NCI-H82 (cell line): Measurements from ENCODE around the gene ABCG1.
"Not testable (repeated sequence)": the region's sequence is repeated elsewhere in the genome, so short reads cannot be mapped to it uniquely, and the experiment has no call there.

Experiments used
- DNase-seq: peaks from one replicate; lab custom pipeline; 2025; lab: John Stamatoyannopoulos, UW

Gene ABCG1

GRCh38 chr21:42218836-42219605, at the start of gene ABCG1:
ABCG1 (plus strand) TSS chr21:42219140; CDS start chr21:42219263, 123 bp downstream.
- DNase-seq: peak; percentile 64

DNA sequence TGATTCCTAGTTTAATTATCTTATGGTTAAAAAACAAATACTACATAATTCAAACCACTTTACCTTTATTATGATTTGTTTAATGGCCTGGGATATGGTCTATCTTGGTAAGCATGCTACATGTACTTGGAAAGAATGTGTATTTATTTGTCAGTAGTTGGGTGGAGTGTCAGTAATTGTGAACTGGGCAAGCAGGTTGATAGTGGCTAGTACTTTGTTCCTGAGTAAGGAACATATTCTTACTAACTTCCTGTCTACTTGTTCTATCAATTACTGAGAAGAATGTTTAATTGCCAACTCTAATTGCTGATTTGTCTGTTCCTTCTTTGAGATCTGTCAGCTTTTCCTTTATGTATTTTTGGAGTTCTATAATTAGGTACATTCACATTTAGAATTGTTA, 49.2 kb upstream of the ABCG1 start:
- no peak for DNase-seq

GRCh38 chr21:42171091-42172053, 47.6 kb upstream of the ABCG1 start:
- no peak for DNase-seq

GRCh38 chr21:42172596-42173483, 46.1 kb upstream of the ABCG1 start:
- no peak for DNase-seq

DNA sequence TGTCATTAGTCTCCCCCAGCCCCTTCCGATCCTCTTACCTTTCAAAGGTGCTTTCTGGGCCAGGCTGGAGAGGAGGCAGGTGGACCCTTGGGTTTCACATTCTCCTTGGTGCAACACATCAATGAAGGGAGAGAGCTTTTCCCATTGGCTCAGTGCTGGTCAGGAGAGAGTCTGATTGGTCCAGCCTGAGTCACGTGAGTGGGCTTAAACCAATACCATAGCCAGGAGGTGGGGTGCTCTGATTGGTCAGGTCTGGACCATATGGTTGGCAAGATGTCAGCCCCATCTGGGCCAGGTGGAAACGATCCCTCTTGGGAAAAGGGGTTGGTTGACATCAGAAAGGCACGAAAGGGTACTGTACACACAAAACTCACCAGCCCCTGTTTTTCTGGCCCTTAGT, 44.8 kb upstream of the ABCG1 start:
- peak; percentile 31 for DNase-seq

DNA sequence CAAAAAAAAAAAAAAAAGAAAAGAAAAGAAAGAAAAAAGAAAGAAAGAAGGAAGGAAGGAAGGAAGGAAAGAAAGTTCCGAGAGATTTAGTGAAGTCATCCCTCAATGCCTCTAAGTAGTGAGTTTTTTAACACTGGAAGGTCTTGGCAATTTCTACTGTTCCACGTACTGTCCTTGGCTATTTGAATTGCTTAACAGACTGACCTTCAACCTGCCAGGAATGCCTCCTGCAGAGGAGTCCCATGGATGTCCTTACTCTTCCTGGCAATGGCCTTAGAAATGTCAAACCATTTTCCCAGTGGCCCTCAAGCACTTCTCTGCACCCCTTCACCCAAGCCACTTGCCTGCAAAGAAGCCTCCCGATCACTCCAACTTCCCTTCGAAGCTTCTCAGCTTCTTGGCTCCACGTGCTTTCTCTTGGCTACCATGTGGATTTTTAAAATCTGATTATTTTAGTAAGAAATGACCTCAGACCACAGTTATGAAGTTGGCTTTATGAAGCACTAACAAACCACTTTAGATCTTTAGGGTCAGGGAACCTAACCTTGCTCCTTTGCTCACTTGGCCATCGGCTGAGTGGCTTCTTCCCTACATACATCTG, 43.7 kb upstream of the ABCG1 start:
- no peak for DNase-seq

DNA sequence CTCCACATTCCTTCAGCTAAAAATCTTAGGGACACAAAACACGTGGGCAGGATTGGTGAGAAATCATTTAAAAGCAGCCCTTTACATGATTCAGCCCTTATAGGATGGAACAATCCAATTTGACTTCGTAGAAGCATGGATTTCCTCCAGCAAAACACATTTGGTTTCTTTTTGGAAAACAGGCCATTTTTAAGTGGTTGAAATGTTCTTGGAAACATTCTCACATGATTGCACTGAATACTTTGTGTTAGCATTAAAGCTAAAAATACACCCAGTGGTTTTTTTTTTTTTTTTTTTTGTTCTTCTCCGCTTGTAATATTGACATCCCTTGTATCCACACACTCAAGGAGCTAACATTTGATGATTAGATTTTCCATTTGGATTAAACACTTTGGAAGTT, 42.1 kb upstream of the ABCG1 start:
- DNase-seq: no peak

DNA sequence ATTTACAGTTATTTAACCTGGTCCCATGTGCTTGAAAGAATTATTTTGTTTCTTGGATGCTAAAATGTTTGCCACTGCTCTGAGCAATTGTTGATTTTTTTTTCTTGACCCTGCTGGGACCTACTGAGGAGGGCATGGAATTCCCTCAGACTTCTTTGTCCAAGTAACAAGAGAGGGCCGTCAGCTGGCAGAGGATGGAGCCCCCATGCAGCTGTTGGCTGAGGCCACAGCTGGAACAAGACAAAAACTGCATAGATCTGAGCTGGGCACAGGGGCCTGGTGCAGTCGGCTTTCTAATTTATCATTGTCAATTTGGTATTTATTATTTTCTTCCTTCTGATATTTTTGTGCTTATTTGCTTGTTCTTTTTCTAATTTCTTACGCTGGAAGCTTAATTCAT, 39.6 kb upstream of the ABCG1 start:
- DNase-seq: no peak

DNA sequence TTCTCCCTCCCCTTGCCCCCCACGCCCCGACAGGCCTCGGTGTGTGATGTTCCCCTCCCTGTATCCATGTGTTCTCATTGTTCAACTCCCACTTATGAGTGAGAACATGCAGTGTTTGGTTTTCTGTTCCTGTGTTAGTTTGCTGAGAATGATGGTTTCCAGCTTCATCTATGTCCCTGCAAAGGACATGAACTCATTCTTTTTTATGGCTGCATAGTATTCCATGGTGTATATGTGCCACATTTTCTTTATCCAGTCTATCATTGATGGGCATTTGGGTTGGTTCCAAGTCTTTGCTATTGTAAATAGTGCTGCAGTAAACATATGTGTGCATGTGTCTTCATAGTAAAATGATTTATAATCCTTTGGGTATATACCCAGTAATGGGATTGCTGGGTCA, 38.9 kb upstream of the ABCG1 start:
- DNase-seq: not testable (repeated sequence)

GRCh38 chr21:42182713-42183371, 36.1 kb upstream of the ABCG1 start:
- no peak for DNase-seq

DNA sequence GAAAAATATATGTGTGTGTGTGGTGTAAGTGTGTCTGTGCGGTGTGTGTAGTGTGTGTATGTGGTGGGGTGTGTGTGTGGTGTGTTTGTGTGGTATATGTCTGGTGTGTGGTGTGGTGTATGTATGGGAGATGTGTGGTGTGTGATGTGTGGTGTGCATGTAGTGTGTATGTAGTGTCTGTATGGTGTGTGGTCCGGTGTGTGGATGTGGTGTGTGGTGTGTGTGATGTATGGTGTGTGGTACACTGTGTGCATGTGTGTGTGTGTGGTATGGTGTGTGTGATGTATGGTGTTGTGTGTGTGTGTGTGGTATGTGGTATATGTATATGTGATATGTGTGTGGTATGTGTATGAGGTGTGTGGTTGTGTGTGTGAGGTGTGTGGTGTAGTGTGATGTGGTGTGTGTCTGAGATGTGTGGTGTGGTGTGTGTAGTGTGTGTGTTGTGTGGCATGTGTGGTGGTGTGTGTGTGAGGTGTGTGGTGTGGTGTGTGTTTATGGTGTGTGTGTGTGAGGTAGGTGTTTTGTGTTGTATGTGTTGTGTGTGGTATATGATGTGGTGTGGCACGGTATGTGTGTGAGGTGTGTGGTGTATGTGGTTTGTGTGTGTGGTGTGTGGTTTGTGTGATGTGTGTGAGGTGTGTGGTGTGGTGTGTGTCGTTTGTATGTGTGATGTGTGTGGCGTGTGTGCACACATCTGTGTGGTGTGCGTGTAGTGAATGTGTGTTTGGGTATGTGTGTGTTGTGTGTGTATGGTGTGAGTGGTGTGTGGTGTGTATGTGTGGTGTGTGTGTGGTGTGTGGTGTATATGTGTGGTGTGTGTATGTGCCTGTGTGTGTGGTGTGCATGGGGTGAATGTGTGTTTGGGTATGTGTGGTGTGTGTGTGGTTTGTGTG, 35.3 kb upstream of the ABCG1 start:
- no peak for DNase-seq

DNA sequence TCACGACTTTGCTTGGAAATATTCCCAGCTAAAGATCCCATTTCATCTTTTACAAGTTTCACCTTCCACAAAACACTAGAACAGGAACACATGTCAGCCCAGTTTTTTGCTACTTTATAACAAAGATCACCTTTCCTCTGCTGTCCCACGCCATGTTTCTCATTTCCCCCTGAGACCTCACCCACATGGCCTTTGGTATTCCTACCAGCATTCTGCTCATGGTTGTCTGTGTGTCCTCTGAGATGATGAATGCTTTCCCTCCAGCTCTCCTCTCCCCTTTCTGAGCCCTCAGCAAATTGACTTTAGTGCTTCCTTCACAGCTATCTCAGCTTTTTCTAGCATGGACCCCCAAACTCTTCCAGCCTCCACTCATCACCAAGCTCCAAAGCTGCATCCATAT, 32.3 kb upstream of the ABCG1 start:
- DNase-seq: no peak

DNA sequence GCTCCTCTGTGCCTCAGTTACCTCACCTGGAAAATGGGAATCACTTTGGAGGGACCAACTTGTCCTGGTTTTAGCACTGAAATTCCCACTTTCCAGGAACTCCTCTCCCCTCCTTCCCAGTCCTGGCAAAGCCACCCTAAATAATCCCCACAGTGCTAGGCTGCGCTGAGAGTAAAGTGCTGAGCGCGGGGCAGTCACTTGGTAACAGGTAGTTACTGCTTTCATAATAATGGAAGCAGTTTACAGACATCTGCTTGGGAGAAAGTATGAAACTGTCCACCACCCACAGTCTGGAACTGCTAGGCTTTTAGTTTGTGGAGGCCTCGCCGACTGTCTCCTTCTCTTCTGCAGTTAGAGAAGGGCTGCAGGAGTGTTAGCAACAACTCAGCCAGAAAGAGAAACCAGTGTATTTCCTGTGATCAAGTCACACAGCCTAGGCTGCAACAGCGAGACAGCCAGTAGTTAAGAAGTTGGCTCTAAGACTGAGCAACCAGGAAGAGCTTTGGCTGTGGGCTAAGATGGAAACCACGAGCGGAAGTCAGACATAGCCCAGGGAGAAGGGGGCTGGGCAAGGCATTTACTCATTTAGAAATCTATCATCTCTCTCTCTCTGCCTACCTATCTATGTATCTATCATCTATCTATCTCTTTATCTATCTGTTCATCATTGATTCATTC, 30.8 kb upstream of the ABCG1 start:
- no peak for DNase-seq

DNA sequence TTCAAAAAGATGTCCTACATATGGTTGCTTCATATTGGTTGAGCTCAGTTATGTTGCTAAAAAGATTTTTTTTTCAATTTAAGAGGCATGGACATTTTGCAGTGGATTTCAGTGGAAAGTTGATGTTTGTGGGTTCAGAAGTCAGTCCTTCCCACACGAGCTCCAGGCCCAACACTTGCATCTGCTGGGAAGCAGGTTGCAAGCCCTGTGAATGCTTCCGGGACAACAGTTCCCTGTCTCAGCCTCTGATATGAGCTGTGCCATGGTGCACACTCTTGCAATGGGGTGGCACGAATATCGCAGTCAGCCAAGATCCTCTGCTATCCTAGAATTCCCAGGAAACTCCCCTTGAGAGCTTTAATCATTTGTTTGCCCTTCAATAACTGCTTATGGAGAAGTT, 30.3 kb upstream of the ABCG1 start:
- no peak for DNase-seq

DNA sequence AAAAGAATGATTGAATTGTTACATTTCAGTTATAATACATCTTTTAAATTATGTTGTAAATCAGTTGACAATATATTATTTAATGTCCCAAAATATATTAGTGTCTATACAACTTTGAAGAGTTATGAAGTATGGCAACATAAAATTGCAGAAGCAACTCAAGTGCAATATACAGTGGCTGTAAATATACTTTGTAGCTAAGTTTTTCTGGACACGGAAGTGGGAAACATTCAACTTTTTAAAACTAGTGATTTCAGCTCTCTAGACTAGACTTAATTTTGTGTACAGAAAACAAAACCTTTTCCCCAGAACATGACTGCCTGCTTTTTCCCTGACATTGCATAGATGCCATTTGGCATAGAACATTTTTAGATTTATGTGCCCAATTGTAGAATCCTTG, 29.5 kb upstream of the ABCG1 start:
- DNase-seq: no peak

- DNase-seq: no peak
These were observed 29.0 kb upstream of the ABCG1 start for GRCh38 chr21:42189860-42190485.

DNA sequence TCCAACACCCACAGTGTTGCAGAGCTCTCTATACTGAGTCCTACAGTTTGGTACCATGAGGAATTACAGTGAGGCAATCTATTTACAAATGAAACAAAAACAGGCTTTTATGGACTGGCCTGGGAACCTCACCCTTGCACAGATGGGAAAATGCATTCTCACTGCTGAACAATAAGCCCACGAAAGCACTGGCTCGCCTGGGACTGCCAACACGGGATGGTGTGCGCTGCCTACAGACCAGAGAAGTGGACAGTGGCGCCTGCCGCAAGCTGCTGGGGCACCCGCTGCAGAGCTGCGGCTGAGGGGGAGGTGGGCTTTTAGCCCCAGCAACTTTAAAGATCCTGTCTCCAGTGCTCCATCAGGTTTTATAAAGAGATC, 28.5 kb upstream of the ABCG1 start:
- DNase-seq: no peak

DNA sequence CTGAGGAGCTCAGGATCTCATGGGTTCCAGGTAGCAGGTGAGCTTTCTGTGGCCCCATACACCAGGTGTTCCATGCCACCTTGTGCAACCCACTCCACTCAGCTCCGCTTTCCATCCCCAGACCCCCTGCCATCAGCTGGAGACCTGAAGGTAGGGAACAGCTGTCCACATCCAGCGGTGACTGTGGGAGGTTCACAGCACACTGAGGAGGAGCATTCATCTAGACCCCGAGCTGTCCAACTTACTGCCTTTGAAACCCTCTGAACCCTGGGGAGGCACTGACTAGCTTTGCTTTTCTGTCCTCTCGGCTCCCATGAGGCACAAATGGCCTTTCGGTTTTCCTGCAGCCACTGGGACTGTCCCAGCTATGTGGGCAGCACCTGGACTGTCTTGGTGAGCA, 27.9 kb upstream of the ABCG1 start:
- no peak for DNase-seq
